Vagina (tissue), 2 donors: ENCODE data around the gene STAB2. TPM values are rescaled to one million over a fixed set of nuclear protein-coding genes. Genes with fewer than 3 reads are reported as not detected.
"Not testable (repeated sequence)": the region's sequence is repeated elsewhere in the genome, so short reads cannot be mapped to it uniquely, and the experiment has no call there.

Experiments
- DNase-seq, 2 donors: peaks; one replicate each; pipeline ENCODE4 v3.0.0-alpha.2; 2017; ENCODE audit errors: extremely low spot score in 2 of 2
- H3K27ac ChIP-seq: fragments of 200-600 bp; sonication (generic); one replicate; pipeline ENCODE4 v1.5.1; 2019
- H3K27me3 ChIP-seq: fragments of 200-600 bp; sonication (generic); one replicate; pipeline ENCODE4 v1.5.1; 2019
- H3K36me3 ChIP-seq, 2 donors: fragments of 200-600 bp; sonication (generic); one replicate each; pipeline ENCODE4 v1.5.1; 2017 to 2019
- H3K4me1 ChIP-seq: fragments of 200-600 bp; sonication (generic); one replicate; pipeline ENCODE4 v1.5.1; 2019
- H3K4me3 ChIP-seq, 2 donors: fragments of 200-600 bp; sonication (generic); 1 replicate in 1 of 2; 2 replicates in 1 of 2; pipeline ENCODE4 v1.5.1; 2016 to 2019
- H3K9me3 ChIP-seq: fragments of 200-600 bp; sonication (generic); one replicate; pipeline ENCODE4 v1.5.1; 2019
- CTCF ChIP-seq, 3 experiments: fragments of 450-650 bp in 2 of 3; fragments of 200-600 bp in 1 of 3; sonication (generic) in 1 of 3; IDR thresholded peaks; one replicate each; pipeline ENCODE4 v1.5.1; 2017 to 2019; ENCODE audit warnings: antibody characterized with exemption in 3 of 3, mild to moderate bottlenecking in 2 of 3, moderate library complexity in 2 of 3
- POLR2A ChIP-seq, 2 donors: fragments of 450-650 bp; IDR thresholded peaks; one replicate each; pipeline ENCODE4 v1.6.1; 2017; ENCODE audit warnings: antibody characterized with exemption in 2 of 2, mild to moderate bottlenecking in 2 of 2, moderate library complexity in 2 of 2
- POLR2AphosphoS5 ChIP-seq, 2 donors: sonication (generic); formaldehyde crosslinking; IDR thresholded peaks; one replicate each; pipeline ENCODE4 v1.9.0; 2017; ENCODE audit warnings: antibody characterized with exemption in 2 of 2, mild to moderate bottlenecking in 2 of 2, low read depth in 1 of 2; ENCODE audit not compliant: insufficient read depth in 1 of 2
- intact Hi-C: fragments of 100-400 bp; cut with DNase I; formaldehyde crosslinking; loops from one replicate; pipeline ENCODE4 v1.15.1; 2023
- total RNA-seq: library from RNA; depleted of rRNA; stranded (reverse); fragments of >200 nt; gene quantifications from one replicate; pipeline ENCODE4 v1.2.3, GENCODE V29; 2016

Gene STAB2
- total RNA-seq, 1 donor from 2014 or later, result 0.25 TPM

- Histone ChIP-seq H3K4me1 (peaks cover 5% of the 10 kb centered on the region), H3K4me3 (no peak overlapping the region), H3K27ac (no peak overlapping the region), H3K36me3 (no peaks in the 10 kb centered on the region), H3K27me3 (no peaks in the 10 kb centered on the region), H3K9me3 (no peaks in the 10 kb centered on the region)
- intact Hi-C loops, result no loop called here
- TF ChIP-seq POLR2AphosphoS5 (IDR thresholded peaks at IDR 0.05; ENCODE audit: insufficient read depth in 1 of 2, low read depth in 1 of 2) (no peak), CTCF (IDR thresholded peaks at IDR 0.05) (no peak), POLR2A (IDR thresholded peaks at IDR 0.05) (no peak)
- DNase-seq, result no peak
Measured at GRCh38 chr12:103652808-103653207, 65.7 kb downstream of the STAB2 start.

- H3K27me3 ChIP-seq, H3K9me3 ChIP-seq, H3K4me1 ChIP-seq, intact Hi-C loops, DNase-seq, H3K27ac ChIP-seq, H3K4me3 ChIP-seq, H3K36me3 ChIP-seq: not testable (repeated sequence)
Measured at GRCh38 chr12:103653568-103654173, 66.6 kb downstream of the STAB2 start.

GRCh38 chr12:103654816-103655215 lies 67.7 kb downstream of the STAB2 start:
- no peak overlapping the region for H3K4me3 ChIP-seq
- H3K4me1 ChIP-seq, result peaks cover 10% of the 10 kb centered on the region
- intact Hi-C loops, result no loop called here
- H3K36me3 ChIP-seq, result no peaks in the 10 kb centered on the region
- no peak for DNase-seq
- H3K9me3 ChIP-seq, result no peaks in the 10 kb centered on the region
- TF ChIP-seq POLR2A (IDR thresholded peaks at IDR 0.05) (no peak), CTCF (IDR thresholded peaks at IDR 0.05) (no peak), POLR2AphosphoS5 (IDR thresholded peaks at IDR 0.05; ENCODE audit: insufficient read depth in 1 of 2, low read depth in 1 of 2) (no peak)
- H3K27me3 ChIP-seq, result no peaks in the 10 kb centered on the region
- no peak overlapping the region for H3K27ac ChIP-seq

GRCh38 chr12:103656291-103656690 lies 69.2 kb downstream of the STAB2 start:
- no peak for TF ChIP-seq POLR2A (IDR thresholded peaks at IDR 0.05)
- TF ChIP-seq POLR2AphosphoS5 (IDR thresholded peaks at IDR 0.05; ENCODE audit: insufficient read depth in 1 of 2, low read depth in 1 of 2), result no peak
- TF ChIP-seq CTCF (IDR thresholded peaks at IDR 0.05), result no peak
- Histone ChIP-seq H3K27ac (no peak overlapping the region), H3K4me3 (no peak overlapping the region), H3K4me1 (peaks cover 10% of the 10 kb centered on the region), H3K36me3 (no peaks in the 10 kb centered on the region), H3K9me3 (no peaks in the 10 kb centered on the region), H3K27me3 (no peaks in the 10 kb centered on the region)
- intact Hi-C loops, result no loop called here
- no peak for DNase-seq

- Histone ChIP-seq H3K36me3 (no peaks in the 10 kb centered on the region), H3K4me1 (peaks cover 10% of the 10 kb centered on the region), H3K27me3 (no peaks in the 10 kb centered on the region), H3K27ac (no peak overlapping the region), H3K4me3 (no peak overlapping the region), H3K9me3 (no peaks in the 10 kb centered on the region)
- DNase-seq, result no peak
- intact Hi-C loops, result no loop called here
- TF ChIP-seq POLR2A (IDR thresholded peaks at IDR 0.05) (no peak), CTCF (IDR thresholded peaks at IDR 0.05) (no peak), POLR2AphosphoS5 (IDR thresholded peaks at IDR 0.05; ENCODE audit: insufficient read depth in 1 of 2, low read depth in 1 of 2) (no peak)
Measured at GRCh38 chr12:103657331-103657730, 70.3 kb downstream of the STAB2 start.
